Activated CD4-positive, CD25-positive, alpha-beta regulatory T cell treated with anti-CD3 and anti-CD28 coated beads, Interleukin-2, amount 50 U/mL, for 16 hours (primary cell): ENCODE results near the gene GAS6.

Source experiments
- DNase-seq: peaks from one replicate; pipeline ENCODE4 v3.0.0-alpha.2; 2020; ENCODE audit warnings: low read depth, low spot score

The GAS6 gene

GRCh38 chr13:113887700-113888201, 23.9 kb upstream of the GAS6 start:
- no peak for DNase-seq

- DNase-seq = no peak
Observed at GRCh38 chr13:113886561-113887112, 22.8 kb upstream of the GAS6 start.

GRCh38 chr13:113884821-113885220, 20.9 kb upstream of the GAS6 start:
- no peak for DNase-seq

GRCh38 chr13:113883921-113884804, 20.3 kb upstream of the GAS6 start:
- DNase-seq = no peak

GRCh38 chr13:113883314-113883811, 19.5 kb upstream of the GAS6 start:
- DNase-seq = no peak

GRCh38 chr13:113882716-113883115, 18.8 kb upstream of the GAS6 start:
- DNase-seq = no peak

GRCh38 chr13:113882267-113882630, 18.4 kb upstream of the GAS6 start:
- no peak for DNase-seq

- DNase-seq = no peak
Observed at GRCh38 chr13:113881614-113882266, 17.9 kb upstream of the GAS6 start.

- no peak for DNase-seq
Observed at GRCh38 chr13:113880651-113881611, 17.1 kb upstream of the GAS6 start.

- DNase-seq = no peak
Observed at GRCh38 chr13:113879494-113880360, 15.9 kb upstream of the GAS6 start.

GRCh38 chr13:113879017-113879416, 15.1 kb upstream of the GAS6 start:
- DNase-seq = no peak

- DNase-seq = no peak
Observed at GRCh38 chr13:113877149-113877990, 13.5 kb upstream of the GAS6 start.

- DNase-seq = no peak
Observed at GRCh38 chr13:113876346-113877148, 12.7 kb upstream of the GAS6 start.

GRCh38 chr13:113875837-113876281, 12.0 kb upstream of the GAS6 start:
- DNase-seq = no peak

- no peak for DNase-seq
Observed at GRCh38 chr13:113875429-113875815, 11.5 kb upstream of the GAS6 start.

GRCh38 chr13:113874579-113875428, 10.9 kb upstream of the GAS6 start:
- no peak for DNase-seq

GRCh38 chr13:113874177-113874576, 10.3 kb upstream of the GAS6 start:
- no peak for DNase-seq

- no peak for DNase-seq
Observed at GRCh38 chr13:113869263-113869662, 5.4 kb upstream of the GAS6 start.
